SU-DHL-6 (cell line): ENCODE data around the gene RPS6KA2.

Experiments used
- H2AFZ ChIP-seq: fragments of 200-600 bp; sonication (generic); 2 replicates; pipeline ENCODE4 v1.6.1; 2014; ENCODE audit warnings: low read depth, mild to moderate bottlenecking, moderate library complexity, mixed read lengths, antibody characterized with exemption, low read length; ENCODE audit not compliant: severe bottlenecking
- H3F3A ChIP-seq: fragments of 200-600 bp; shearing (Covaris generic); 2 replicates; pipeline ENCODE4 v1.6.0; 2016; ENCODE audit warnings: antibody characterized with exemption, mild to moderate bottlenecking; ENCODE audit not compliant: insufficient read depth
- H3K27ac ChIP-seq: fragments of 200-600 bp; sonication (generic); 2 replicates; pipeline ENCODE4 v1.5.1; 2016; ENCODE audit warnings: low read depth, mild to moderate bottlenecking, low read length, moderate library complexity, mixed read lengths
- H3K27me3 ChIP-seq: fragments of 200-600 bp; sonication (generic), shearing (Covaris generic); 2 replicates; pipeline ENCODE4 v1.6.0; 2014; ENCODE audit warnings: mild to moderate bottlenecking, low read length
- H3K36me3 ChIP-seq: fragments of 200-600 bp; sonication (generic); 2 replicates; pipeline ENCODE4 v1.6.1; 2014; ENCODE audit warnings: mild to moderate bottlenecking, low read length, mixed read lengths
- H3K4me2 ChIP-seq: fragments of 300-600, 200-600 bp; shearing (Covaris generic), sonication (generic); 2 replicates; pipeline ENCODE4 v1.6.0; 2014; ENCODE audit warnings: low read length, low read depth, mild to moderate bottlenecking; ENCODE audit not compliant: poor library complexity, severe bottlenecking
- H3K4me3 ChIP-seq: fragments of 200-600 bp; sonication (generic); 2 replicates; pipeline ENCODE4 v1.5.1; 2014; ENCODE audit warnings: antibody characterized with exemption, low read length, mild to moderate bottlenecking, mixed read lengths; ENCODE audit not compliant: insufficient read depth, poor library complexity, severe bottlenecking
- H3K79me2 ChIP-seq: fragments of 200-600 bp; sonication (generic); 2 replicates; pipeline ENCODE4 v1.6.1; 2014; ENCODE audit warnings: mild to moderate bottlenecking, low read length, moderate library complexity; ENCODE audit not compliant: insufficient read depth
- H3K9ac ChIP-seq: fragments of 200-600 bp; sonication (generic); 2 replicates; pipeline ENCODE4 v1.7.0; 2014; ENCODE audit warnings: mild to moderate bottlenecking, low read length
- H3K9me2 ChIP-seq: fragments of 200-600 bp; sonication (generic); replicated peaks from 2 replicates; pipeline ENCODE4 v1.6.1; 2014; ENCODE audit warnings: low read length; ENCODE audit not compliant: insufficient read depth
- H3K9me3 ChIP-seq: fragments of 200-600 bp; sonication (generic); 2 replicates; pipeline ENCODE4 v1.6.1; 2014; ENCODE audit warnings: low read length, mixed read lengths; ENCODE audit not compliant: insufficient read depth
- H4K20me1 ChIP-seq: fragments of 200-600 bp; sonication (generic); 2 replicates; pipeline ENCODE4 v1.6.1; 2014; ENCODE audit warnings: low read depth, mild to moderate bottlenecking, antibody characterized with exemption, low read length, moderate library complexity, mixed read lengths
- CTCF ChIP-seq: fragments of 200-600 bp; sonication (generic); IDR thresholded peaks from one replicate; pipeline ENCODE4 v1.5.1; 2017; ENCODE audit warnings: antibody characterized with exemption, mild to moderate bottlenecking, low read length, moderate library complexity; ENCODE audit not compliant: insufficient read depth, poor library complexity, severe bottlenecking
- EZH2phosphoT487 ChIP-seq: fragments of 200-600 bp; sonication (generic), shearing (Covaris generic); conservative IDR thresholded peaks from 2 replicates; pipeline ENCODE4 v1.6.1; 2018; ENCODE audit warnings: mild to moderate bottlenecking, antibody characterized with exemption, low read length, moderate library complexity, mixed read lengths

The RPS6KA2 gene

GRCh38 chr6:166436195-166437139 is 190.6 kb downstream of the RPS6KA2 start:
- Histone ChIP-seq H3K9ac (no peak overlapping the region), H3K4me2 (no peak overlapping the region), H3K27me3 (no peaks in the 10 kb centered on the region; the same call in 1 of the 2 replicates), H2AFZ (no peak overlapping the region), H3K9me3 (no peaks in the 10 kb centered on the region), H3F3A (no peaks in the 10 kb centered on the region), H3K36me3 (no peaks in the 10 kb centered on the region), H3K9me2 (no peaks in the 10 kb centered on the region), H4K20me1 (no peaks in the 10 kb centered on the region), H3K27ac (no peak overlapping the region), H3K4me3 (no peak overlapping the region), H3K79me2 (no peaks in the 10 kb centered on the region)
- TF ChIP-seq EZH2phosphoT487 (no peak), CTCF (no peak)

GRCh38 chr6:166435574-166435973 is 191.5 kb downstream of the RPS6KA2 start:
- Histone ChIP-seq H3K36me3 (no peaks in the 10 kb centered on the region), H4K20me1 (no peaks in the 10 kb centered on the region), H3K9me3 (no peaks in the 10 kb centered on the region), H3K27me3 (no peaks in the 10 kb centered on the region; the same call in 1 of the 2 replicates), H3K27ac (no peak overlapping the region), H3K4me2 (no peak overlapping the region), H2AFZ (no peak overlapping the region), H3K9ac (no peak overlapping the region), H3K4me3 (no peak overlapping the region), H3K9me2 (no peaks in the 10 kb centered on the region), H3K79me2 (no peaks in the 10 kb centered on the region), H3F3A (no peaks in the 10 kb centered on the region)
- TF ChIP-seq EZH2phosphoT487 (no peak), CTCF (no peak)

DNA sequence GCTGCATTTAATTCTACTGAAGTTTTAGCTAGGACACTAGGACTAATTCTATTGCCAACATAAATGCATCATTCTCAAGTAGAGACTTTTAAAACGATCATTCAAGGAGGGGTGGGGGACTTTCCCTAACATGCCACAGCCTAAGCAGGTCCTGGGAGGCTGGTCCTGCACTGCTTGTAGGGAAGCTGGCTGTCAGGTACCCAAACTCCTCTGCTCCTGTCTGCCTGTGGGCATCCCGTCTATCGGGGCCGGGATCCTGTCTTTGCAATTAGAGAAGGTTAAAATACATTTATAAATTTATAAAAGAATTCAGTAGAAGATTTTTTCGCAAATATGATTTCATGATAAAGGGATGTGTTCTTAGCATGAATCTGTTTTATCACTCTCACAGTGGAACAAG is 192.7 kb downstream of the RPS6KA2 start:
- Histone ChIP-seq H2AFZ (no peak overlapping the region), H3F3A (no peaks in the 10 kb centered on the region), H3K9ac (no peak overlapping the region), H3K4me2 (no peak overlapping the region), H3K9me3 (no peaks in the 10 kb centered on the region), H3K36me3 (no peaks in the 10 kb centered on the region), H3K27ac (no peak overlapping the region), H3K4me3 (no peak overlapping the region), H3K27me3 (no peaks in the 10 kb centered on the region; the same call in 1 of the 2 replicates), H3K79me2 (no peaks in the 10 kb centered on the region), H4K20me1 (no peaks in the 10 kb centered on the region), H3K9me2 (no peaks in the 10 kb centered on the region)
- TF ChIP-seq CTCF = no peak
- no peak for TF ChIP-seq EZH2phosphoT487
